GM18508 (cell line): Measurements from ENCODE around the gene C2orf76.
"Not testable (repeated sequence)": the region's sequence is repeated elsewhere in the genome, so short reads cannot be mapped to it uniquely, and the experiment has no call there.

Experiments
- ATAC-seq: cut with Tn5 transposase; IDR thresholded peaks from one replicate; pipeline ENCODE4 v1.9.1; 2021; ENCODE audit warnings: moderate number of reproducible peaks; ENCODE audit not compliant: insufficient read depth, unreplicated experiment

The C2orf76 gene

DNA sequence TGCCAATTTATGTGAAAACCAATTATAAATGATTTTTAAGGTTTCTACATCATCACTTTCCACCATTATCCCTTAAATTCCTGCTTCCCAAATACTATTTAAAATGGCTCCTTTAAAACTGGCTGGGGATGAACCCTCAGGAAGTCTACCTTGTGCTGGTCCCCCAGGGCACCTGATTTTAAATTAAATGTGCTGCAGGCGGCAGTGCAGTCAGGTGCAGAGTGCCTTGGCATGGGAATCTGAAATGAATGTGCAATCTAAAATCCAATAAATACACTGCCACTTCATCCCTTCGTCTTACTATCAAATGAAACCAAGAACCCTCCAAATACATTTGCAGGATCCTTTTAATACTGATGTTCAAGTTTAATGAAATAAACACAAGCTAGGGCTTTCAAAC is 61.8 kb downstream of the C2orf76 start:
- no peak for ATAC-seq

DNA sequence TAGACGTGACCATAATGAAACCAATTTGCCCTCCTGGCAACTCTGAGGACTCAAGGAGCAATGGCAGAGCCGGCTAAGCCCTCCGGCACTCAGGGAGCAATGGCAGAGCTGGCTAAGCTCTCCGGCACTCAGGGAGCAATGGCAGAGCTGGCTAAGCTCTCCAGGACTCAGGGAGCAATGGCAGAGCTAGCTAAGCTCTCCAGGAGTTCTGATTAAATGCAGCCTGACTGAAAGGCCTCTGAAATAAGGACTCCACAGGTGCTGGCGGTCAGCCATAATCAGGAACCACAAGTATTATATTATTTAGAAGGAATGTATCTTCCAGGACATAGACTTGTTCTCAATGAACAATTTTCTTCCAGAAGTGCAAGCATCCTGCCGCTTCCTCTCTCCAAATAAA is 65.2 kb downstream of the C2orf76 start:
- ATAC-seq: no peak

GRCh38 chr2:119295688-119296375 is 70.8 kb downstream of the C2orf76 start:
- ATAC-seq: no peak

DNA sequence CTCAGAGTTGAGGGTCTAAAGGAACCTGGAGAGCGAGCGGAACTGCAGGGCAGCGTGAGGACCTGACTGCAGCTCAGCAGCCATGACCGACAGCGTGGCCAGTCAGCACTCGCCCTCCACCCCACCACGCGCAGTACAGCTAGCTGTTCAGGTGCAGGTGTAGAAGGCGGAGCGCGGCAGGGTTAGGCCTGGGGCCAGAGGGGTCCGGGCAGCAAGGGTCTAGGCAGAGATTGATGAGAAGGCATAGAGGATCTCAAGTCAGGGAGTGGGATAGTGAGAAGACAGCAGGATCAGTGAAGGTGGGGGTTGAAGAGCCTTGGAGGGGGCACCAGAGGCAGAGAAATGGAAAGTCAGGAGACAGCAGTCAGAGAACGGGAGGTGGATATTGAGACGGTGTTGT is 72.0 kb downstream of the C2orf76 start:
- no peak for ATAC-seq

DNA sequence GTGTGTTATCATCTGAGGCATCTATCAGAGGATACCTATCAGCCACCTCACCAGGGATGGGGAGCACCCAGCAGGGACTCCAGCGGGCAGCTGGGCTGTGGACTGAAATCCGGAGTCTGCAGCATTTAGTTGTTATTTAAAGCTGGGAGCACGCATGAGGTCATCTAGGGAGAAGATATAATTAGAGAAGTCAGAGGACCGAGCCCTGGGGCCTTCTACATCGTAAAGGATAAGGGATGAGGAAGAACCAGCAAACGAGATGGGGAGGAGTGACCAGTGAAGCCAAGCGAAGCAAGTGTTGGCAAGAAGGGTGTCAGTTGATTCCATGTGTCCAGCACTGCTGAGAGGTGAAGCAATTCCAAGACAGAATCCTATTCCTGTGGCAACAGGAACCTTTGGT is 72.7 kb downstream of the C2orf76 start:
- no peak for ATAC-seq

GRCh38 chr2:119293254-119293653 is 73.4 kb downstream of the C2orf76 start:
- ATAC-seq: no peak

GRCh38 chr2:119292226-119292625 is 74.4 kb downstream of the C2orf76 start:
- ATAC-seq: no peak

GRCh38 chr2:119291588-119292167 is 75.0 kb downstream of the C2orf76 start:
- no peak for ATAC-seq

DNA sequence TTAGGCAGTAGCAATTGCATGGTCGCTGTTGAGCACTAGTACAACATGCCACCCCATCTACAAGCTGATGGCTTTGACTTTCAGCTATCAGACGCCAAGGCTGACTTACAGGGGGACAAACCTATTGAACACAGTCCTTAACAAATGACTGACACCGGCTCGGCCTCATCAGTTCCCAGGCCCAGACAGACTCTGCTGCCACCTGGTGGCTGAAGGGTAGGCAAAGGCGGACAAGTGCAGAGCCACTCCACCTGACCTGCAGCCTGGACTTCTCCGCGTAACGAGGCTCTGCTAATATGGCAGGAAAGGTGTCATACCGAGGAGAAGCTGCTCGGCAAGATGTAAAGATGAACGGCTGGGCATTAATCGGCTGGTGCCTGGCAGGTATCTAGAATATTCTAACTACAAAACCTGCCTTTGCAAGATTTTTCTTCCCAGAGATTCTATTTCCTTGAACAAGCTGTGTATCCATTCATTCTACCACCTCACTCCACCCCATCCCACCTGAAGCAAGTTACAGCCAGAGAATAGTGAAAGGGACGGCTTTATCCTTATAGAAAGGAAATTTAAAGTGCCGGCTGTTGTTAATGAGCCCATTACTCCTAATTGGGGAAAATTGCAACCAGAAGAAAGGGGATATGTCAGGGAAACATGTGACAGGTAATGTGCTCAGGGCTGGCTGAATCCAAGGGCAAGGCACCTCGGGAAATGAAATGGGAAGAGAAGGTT is 75.6 kb downstream of the C2orf76 start:
- ATAC-seq: peak; percentile 85

DNA sequence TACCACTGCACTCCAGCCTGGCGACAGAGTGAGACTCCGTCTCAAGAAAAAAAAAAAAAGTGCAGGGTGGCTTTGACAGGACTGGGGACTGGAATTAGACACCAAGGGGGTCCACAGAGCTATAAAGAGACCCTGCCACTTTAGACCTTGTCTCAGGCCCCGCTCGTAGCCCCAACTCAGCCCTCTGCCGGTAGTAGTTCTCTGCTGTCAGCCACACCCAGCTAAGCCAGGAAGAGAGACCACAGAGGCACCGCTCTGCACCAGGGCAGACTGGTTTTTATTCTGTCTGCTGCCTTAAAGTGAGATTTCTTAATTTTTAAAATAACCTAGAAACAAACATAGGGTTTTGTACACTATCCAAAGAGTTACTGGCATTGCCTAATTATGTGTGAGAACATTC is 77.0 kb downstream of the C2orf76 start:
- no peak for ATAC-seq

DNA sequence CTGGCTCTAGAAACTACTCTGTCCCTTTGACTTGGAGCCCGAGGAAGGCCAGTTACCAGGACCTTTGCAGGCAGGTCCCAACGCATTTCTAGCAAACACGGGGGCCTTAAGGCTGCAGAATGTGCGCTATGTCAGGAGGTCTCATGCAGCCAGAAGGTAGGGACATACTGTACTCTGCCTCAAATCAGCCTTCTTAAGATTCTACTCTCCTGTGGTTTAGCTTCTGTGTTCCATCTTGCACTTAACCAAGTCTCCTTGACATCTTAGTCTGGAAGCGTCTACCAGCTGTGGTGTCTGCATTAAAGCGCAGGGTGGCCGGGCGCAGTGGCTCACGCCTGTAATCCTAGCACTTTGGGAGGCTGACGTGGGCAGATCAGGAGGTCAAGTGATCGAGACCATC is 77.5 kb downstream of the C2orf76 start:
- no peak for ATAC-seq

DNA sequence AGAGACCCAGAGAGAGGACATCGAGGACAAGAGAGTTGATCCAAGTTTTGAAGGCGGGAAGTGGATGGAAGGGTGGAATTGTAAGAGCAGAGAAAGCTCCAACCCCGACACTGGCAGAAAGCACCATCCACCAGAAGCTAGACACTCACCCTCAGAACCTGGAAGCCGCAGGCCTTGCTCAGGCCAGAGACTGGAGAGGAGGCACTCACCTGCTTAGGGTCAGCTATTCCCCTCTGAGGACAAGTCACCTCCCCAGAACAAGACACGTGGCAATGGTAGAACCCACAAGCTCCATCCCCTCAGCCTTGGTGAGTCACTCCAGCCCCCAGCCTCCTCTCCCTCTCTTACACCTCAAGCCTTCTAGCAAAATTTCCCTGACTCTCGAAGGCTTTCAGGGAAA is 78.1 kb downstream of the C2orf76 start:
- ATAC-seq: no peak

DNA sequence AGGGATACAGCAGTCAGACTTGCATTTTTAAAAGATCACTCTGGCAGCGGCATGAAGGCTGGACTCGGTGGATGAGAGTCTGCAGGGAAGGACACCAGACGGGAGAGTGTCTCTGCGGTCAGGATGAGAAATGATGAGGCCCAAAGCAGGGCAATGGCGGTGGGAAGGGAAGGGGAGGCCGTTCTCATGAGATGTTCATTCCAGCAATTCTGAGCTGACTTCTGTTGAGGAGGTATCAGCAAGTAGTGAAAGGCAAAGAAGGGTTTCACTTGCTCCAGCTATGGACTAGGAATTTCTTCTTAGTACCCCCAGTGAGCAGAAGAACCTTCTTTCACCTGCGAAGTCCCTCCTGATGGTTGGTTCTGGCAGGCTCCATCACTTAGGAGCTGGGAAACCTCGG is 80.0 kb downstream of the C2orf76 start:
- ATAC-seq: no peak

GRCh38 chr2:119283873-119284331 is 82.7 kb downstream of the C2orf76 start:
- ATAC-seq: no peak

- ATAC-seq: no peak
Observed at GRCh38 chr2:119282996-119283511, 83.6 kb downstream of the C2orf76 start.

DNA sequence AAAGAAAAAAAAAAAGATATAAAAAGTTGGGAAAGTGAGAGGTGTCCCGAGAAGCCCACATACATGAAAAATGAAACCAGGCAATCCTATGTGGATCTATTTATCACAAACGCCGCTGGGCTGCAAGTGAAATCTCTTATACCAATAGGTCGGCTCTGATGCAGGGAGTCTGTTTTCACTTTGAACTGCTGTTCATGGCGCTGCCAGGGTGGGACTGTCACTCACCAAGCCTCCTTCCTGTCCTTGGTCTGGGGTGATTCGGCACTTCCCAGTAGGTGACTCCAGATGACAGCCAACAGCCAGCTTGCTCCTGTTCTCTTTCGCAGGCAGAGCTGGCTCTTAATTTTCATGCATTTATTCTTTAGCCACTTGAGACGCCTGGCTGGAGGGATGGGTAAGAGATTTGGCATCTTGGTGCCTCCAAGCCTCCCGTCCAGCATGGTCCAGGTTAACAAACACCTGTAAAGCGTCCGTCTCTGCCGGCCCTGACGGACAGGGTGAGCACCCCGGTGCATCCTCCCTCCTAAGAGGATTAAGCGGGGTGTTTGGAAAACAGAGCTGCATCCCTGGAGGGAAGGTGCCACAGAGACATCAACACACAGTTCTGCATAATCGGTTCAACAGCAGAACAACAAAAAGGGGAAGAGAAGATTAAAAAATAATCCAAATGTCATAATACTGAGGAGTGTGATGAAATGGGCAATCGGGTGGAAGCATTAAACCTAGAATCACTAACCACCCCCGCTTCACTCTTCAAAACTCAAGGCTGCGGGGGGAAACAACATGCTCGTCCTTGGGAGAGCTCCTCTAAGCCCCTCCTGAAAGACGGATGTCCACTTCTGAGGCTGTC is 84.3 kb downstream of the C2orf76 start:
- no peak for ATAC-seq

DNA sequence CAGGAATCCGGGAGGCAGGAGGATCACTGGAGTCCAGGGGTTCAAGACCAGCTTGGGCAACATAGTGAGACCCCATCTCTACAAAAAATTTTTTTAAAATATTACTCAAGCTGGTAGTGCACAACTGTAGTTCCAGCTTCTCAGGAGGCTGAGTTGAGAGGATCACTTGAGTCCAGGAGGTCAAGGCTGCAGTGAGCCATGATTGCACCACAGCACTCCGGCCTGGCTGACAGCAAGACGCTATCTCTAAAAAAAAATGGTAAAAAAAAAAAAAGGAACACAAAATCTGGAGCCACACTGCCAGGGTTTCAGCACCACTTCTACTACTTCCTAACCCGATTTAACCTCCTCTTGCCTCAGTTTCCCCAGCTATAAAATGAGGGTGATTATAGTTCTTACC is 86.0 kb downstream of the C2orf76 start:
- no peak for ATAC-seq

DNA sequence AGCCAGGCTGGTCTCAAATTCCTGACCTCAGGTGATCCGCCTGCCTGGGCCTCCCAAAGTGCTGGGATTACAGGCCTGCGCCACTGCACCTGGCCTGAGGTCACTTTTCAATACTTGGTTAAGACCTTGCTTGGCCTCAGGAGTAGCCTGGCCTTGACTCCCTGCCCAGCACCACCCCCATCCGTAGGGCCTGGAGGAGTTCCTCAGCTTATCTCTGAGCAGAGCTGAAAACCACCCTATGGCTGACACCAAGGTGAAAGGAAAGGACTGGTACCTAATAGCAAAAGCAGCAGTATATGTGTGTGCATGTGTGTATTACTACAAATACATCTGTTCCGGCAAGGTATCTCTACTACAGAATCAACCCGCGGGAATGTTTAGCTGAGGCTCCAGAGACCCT is 87.0 kb downstream of the C2orf76 start:
- ATAC-seq: no peak

DNA sequence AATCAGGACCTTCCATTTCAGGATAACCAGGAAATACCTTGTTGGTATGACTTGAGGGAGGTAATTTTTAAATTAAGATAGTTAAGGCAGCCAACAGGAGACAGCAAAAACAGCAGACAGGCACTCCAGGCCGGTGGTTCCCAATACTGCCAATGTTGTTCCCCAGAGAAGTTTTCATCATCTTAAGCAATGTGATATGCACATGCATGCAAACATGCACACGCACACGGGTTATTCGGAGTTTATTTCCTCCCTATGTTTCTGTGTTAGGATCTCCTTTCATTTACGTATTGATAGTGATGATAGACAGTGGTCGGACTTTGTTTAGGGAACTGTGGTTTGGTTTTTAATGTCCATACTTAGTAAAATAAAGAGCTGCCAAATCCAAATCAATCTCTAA is 87.7 kb downstream of the C2orf76 start:
- no peak for ATAC-seq

DNA sequence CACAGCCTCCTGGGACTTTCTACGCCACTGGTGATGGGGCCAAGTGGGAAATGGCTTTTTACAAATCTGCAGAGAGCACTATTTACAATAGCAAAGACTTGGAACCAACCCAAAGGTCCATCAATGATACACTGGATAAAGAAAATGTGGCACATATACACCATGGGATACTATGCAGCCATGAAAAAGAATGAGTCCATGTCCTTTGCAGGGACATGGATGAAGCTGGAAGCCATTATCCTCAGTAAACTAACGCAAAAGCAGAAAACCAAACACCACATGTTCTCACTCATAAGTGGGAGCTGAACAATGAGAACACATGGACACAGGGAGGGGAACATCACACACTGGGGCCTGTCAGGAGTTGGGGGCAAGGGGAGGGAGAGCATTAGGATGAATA is 88.2 kb downstream of the C2orf76 start:
- not testable (repeated sequence) for ATAC-seq
